IPS-18c (cell line): ENCODE measurements around the gene KCNJ15.

Experiments used
- H3K4me3 ChIP-seq: 2 replicates; pipeline ENCODE4 v1.7.0; 2013; ENCODE audit warnings: low read depth, mild to moderate bottlenecking, low read length, moderate library complexity; ENCODE audit not compliant: insufficient read depth
- H3K9me3 ChIP-seq: one replicate; pipeline ENCODE4 v1.6.1; 2013; ENCODE audit warnings: mild to moderate bottlenecking, low read length, moderate library complexity; ENCODE audit not compliant: control insufficient read depth, insufficient read depth

The KCNJ15 gene

DNA sequence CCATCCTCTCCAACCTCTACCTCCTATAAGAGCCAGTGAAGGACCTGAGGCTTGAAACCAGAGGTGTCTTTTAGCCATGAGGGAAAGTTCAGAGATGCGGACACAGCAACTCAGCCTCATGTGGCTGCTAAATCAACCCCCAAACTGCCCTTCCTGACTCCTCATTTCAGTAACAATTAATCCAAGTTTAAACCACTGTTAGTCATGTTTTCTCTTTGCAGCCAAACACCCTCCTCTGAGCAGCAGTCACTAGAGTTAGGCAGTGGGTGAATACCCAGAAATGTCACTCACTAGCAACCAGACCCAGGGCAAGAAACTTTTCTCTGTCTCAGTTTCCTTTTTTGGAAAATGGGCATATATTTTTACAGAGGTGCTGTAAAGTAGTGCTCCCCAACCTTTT, 71.2 kb downstream of the KCNJ15 start:
- Histone ChIP-seq H3K4me3 (no peak overlapping the region), H3K9me3 (no peaks in the 10 kb centered on the region)

DNA sequence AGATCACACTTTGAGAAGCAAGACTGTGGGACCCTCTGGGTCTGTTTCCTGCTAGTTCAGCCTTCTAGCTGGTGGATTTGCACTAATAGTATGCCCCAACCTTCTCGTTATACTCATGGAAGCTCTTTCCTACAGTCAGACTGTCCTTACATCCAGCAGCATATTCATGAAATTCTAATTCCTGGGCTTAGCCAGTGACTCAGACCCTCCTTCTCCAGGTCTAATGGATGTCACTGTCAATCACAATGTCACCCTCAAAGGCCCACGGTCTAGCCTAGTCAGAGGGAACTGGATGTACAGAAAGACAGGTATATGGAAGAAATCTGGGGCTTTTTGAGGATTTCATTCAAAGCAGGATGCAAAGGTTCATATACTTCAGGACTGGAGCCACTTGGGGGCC, 72.4 kb downstream of the KCNJ15 start:
- no peak overlapping the region for H3K4me3 ChIP-seq
- no peaks in the 10 kb centered on the region for H3K9me3 ChIP-seq

GRCh38 chr21:38330666-38331065, 73.9 kb downstream of the KCNJ15 start:
- H3K9me3 ChIP-seq: no peaks in the 10 kb centered on the region
- no peak overlapping the region for H3K4me3 ChIP-seq

DNA sequence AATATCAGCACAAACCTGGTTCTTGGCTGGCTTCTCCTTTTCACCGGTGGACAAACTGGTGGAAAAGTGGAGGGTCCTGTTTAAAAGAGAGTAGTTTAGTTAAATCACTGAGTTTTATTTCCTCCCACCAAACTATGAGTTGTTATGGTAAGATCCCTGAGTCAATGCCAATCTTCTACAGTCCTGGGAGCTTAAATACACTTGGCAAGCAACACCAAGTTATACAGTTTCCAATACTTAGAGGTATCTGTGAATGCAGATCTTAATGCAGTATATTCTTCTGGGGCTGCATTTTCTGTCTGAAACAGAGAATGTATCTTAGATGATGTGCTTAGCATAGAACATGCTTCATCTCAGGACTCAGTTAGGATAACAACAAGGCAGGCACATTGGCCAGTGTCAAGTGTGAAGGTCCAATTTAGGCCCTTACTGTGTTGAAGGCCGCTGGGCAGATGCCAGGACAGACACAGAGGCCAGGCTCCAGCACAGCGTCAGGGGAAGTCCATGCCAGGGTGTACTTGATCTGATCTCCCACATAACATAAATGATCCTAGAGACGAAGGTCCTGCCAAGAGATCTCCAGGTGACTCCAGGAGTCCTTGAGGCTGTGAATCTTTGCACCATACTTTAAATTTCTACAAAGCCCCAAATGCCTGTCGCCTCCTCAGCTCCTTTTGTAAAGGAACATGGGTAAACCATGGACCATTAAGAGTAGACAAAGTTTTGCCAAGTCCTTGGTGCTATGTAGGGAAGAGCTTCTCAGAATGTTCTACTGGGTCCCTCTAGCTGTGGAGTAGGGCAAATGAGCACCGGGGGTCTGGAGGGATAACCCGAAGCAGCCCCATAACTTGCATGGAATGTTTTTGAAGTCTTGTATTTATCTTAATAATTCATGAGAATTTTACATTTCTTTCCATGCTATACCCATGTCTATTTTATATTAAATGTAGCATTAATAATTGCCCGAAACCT, 76.8 kb downstream of the KCNJ15 start:
- H3K9me3 ChIP-seq: no peaks in the 10 kb centered on the region
- H3K4me3 ChIP-seq: no peak overlapping the region

DNA sequence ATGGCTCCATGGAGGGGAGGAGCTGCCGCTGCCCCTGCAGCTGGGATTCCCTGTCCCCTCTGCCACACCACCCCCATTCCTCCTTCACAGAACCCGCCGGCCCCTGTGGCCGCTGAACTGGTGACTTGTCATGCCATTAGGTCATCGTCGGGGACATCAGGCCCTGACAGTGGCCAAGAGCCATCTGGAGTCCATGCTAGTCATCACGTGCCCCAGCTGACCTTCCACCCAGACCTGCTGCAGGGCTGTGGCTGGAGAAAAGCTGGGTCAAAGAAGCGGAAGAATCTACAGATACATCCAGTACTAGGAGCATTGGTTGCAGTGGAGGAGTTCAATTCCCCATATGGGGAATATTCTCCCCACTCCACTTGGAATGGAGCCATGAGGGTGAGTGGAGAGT, 78.1 kb downstream of the KCNJ15 start:
- Histone ChIP-seq H3K9me3 (no peaks in the 10 kb centered on the region), H3K4me3 (no peak overlapping the region)

DNA sequence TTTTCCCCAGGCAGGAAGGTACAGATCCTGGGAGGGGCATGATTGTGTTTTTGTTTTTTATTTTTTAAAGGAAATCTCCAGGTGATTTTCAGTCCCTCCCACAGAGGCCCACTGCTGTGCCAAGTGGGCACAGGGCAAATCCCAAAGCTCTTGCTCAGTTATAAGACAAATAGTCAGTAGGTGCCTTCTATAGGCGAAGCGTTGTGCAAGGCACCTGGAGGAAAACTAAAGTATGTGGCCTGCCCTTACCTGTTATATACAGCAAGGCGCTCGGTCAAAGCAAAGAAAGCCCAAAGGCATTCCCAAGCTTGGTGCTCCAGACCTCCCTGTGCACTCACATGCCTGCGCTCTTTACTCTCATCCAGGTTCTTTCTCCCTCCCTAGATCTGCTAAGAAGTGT, 81.0 kb downstream of the KCNJ15 start:
- Histone ChIP-seq H3K4me3 (no peak overlapping the region), H3K9me3 (no peaks in the 10 kb centered on the region)

GRCh38 chr21:38340131-38340530, 83.3 kb downstream of the KCNJ15 start:
- Histone ChIP-seq H3K4me3 (no peak overlapping the region), H3K9me3 (no peaks in the 10 kb centered on the region)

DNA sequence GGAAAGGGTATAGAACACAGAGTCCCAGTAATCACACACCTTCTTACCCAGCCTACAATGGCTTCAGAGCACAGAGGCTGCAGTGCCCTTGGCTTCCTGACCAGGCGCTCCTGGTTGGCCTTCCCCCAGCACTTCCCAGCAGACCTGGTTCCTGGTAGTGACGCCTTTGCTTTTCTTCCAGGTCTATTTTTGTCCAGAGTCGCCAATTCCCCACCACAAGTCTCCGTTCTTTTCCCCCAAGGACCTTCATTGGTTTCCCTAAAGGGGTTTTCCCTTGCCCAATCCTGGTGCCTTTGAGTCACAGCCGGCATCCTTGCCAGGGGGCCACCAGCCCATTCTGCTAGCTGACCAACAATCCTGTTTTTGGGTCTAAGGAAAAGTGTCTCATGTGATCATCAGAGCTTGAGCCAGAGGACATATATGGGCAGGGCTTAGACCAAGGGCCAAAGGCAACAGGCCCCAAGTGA, 84.8 kb downstream of the KCNJ15 start:
- H3K4me3 ChIP-seq: no peak overlapping the region
- H3K9me3 ChIP-seq: no peaks in the 10 kb centered on the region

DNA sequence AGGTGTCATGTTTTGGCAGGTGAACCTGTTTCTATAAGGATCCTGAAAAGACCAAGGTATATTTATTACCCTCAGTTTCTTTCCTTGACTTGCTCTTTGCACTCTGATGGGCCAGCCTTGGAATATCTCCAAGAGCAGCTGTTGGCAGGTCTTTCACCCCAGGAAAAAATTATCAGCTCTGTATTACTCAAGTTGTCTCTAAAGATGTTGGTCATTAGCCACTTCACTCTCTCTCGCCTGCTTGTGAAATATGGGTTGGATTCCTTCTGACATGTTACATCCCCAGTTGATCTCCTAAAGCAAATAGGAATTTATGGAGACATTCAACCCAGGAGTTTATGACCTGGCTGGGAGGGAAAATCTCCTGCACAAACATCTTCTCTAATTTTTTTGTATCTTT, 85.9 kb downstream of the KCNJ15 start:
- H3K9me3 ChIP-seq: no peaks in the 10 kb centered on the region
- H3K4me3 ChIP-seq: no peak overlapping the region

DNA sequence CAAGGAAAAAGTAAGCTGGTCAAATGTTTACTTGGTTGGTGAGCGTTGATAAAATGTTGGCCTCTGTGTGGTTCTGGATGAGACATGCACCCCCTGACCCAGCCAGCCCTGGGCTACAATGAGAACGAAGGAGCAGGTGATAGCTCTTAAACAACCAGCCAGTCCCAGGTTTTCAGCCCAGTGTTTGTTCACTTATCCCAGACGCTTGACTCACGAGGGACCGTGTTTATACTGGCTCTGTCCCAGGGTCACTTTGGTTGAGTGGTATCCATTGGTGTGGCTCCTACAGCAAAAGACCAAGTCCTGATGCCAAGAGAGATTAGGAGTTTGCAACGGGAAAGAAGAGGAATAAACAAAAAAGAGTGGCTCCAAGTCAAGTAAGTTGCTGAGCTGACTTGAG, 86.9 kb downstream of the KCNJ15 start:
- Histone ChIP-seq H3K4me3 (no peak overlapping the region), H3K9me3 (no peaks in the 10 kb centered on the region)

DNA sequence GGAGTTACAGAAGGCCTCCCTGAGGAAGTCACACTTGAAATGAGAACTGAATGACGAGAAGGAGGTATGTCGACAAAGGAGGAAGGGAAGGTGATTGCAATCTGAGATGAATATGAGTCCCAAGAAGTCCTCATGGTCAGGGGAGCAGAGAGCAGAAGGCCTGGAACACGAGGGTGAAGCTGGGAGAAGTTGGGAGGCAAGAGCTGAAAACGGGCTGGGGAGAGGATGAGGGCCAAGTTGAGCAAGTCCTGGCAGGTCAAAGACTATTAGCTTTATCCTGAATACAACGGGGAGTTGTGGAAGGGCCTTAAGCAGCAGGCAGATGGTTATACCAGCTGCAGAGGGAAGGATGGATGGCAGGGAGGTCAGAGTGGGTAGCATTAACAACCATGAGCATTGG, 89.5 kb downstream of the KCNJ15 start:
- Histone ChIP-seq H3K9me3 (no peaks in the 10 kb centered on the region), H3K4me3 (no peak overlapping the region)

DNA sequence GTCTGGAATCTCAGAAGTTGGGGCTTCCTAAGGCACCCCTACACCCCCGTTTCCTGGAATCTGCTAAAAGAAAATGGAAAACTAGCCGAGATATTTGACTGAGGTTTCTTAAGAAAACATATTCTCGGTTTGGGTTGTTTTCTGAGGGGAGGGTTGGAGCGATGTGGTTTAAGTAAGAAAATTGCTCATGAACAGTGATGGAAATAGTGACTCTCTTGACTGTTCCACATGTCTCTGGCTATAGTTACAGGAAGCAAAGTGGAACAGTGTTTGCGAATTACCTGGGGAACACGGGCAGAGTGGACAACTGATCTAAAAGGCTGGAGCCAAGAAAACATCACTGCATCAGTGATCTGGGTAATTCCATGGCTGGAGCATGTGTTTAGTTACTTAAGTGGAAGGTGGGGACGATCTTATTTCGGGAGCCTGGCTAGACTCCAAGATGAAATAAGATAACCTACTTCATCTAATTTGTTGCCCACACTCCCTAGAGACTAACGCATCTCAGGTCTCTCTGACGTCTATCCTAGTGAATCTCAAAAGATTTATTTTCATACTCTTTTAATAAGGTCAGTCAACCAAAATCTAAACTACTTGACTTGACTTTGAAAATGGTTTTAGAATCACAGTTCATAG, 92.4 kb downstream of the KCNJ15 start:
- Histone ChIP-seq H3K9me3 (no peaks in the 10 kb centered on the region), H3K4me3 (no peak overlapping the region)

DNA sequence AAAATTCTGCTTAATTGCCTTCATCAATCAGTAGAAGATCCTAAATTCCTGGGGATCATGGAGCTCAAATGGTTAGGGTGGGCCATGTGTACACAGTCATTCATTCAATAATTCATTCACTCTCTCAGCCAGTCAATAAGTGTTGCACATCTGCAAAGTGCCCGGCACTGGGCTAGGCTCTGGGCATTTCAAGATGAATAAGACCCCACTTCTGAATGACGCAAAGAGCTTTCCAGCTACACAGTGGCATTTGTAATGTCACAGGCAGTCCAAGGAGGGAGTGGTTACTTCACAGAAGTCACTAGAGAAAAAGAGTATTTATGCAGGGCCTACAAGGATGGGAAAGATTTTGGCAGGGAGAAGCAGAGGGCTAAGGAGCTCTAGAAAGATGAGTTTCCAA, 93.2 kb downstream of the KCNJ15 start:
- H3K9me3 ChIP-seq: no peaks in the 10 kb centered on the region
- no peak overlapping the region for H3K4me3 ChIP-seq

DNA sequence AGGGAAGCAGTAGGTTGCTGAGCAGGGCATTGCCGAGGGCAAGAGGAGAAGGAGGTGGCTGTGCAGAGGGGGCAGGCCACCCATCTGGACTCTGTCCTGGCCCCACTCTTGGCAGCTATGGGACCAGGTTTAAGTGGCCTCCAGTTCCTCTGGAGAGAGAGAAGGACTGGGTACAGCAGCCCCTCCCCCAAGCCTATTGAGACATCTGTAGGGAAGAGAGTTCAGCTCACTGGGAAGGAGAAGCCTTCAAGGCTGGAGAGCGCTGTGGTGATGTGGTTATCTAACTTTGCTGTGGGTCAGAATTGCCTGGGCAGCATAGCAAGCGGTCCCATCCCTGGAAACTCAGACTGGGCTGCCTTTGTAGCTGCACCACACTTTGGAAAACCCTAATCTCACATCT, 93.9 kb downstream of the KCNJ15 start:
- no peak overlapping the region for H3K4me3 ChIP-seq

DNA sequence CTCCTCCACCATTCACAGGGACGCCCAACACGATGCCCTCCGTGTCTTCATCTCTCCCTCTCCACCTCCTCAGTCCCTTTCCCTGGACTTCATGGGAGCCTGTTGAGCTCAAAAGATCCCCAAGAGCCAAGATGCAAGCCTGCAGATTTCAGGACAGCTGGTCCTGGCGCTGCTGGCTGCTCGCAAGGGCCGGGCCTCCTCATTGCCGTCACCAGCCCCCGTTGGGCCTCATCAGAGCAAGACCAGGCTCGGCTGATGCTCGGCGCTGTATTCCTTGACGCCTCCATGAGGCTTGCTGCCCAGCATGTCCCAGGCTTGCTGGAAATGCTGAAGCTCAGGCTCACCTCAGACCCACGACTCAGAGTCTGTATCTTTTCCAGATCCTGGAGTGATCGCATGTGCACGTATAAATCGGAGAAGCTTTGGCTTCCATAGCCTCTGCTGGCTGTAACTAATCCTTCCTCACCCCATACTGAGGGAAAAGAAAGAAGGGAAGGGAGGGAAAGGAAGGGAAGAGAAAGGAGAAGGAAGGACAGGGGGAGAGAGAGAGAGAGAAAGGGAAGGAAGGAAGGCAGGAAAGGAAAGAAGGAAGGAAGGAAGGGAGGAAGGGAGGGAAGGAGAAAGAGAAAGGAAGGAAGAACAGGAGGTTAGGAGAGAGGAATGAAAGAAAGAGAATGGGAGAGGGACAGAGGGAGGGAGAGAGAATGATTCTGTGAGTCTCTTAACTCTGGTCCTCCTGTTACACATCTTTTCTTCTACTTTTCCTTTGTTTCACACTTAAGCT, 94.6 kb downstream of the KCNJ15 start:
- Histone ChIP-seq H3K4me3 (no peak overlapping the region), H3K9me3 (no peaks in the 10 kb centered on the region)

More for the DNA sequence above, 93.9 kb downstream of the KCNJ15 start:
- H3K9me3 ChIP-seq: no peaks in the 10 kb centered on the region

- Histone ChIP-seq H3K9me3 (no peaks in the 10 kb centered on the region), H3K4me3 (no peak overlapping the region)
Observed at GRCh38 chr21:38351961-38352521, 95.2 kb downstream of the KCNJ15 start.

DNA sequence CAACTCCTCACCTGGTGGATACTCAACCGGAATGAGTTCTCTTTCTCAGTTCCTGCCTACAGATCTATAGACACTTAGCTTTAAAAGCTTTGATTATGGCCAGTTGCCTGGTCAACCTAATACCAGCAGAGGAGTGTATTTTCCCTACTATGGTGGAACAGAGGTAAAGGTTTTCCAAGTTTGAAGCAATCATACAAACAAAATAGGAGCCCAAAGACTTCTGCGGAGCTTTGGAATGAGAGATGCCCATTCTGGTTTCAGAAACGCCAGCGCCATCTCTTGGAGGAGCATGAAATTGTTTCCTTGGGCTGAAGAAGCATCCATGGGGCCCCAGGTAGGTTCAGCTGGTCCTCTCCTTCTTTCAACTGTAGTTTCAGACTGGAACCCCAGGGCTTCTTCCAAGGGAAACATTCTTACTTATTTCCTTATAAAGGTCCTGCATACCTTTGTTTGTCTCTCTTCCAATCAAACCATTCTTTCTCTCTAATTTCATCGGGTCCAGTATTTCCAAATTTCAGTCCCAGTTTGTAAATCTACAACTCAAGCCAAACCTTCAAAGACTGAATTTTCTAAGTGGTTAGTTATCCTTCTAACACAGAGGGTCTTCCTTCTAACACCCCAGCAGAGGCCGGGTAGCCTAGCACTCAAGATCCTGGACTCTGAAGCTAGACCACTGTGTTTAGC, 95.9 kb downstream of the KCNJ15 start:
- Histone ChIP-seq H3K4me3 (no peak overlapping the region), H3K9me3 (no peaks in the 10 kb centered on the region)
